ENCODE results near the gene PLXDC2. TPM values are rescaled to one million over a fixed set of nuclear protein-coding genes. Genes with fewer than 3 reads are reported as not detected.

The PLXDC2 gene
- total RNA-seq, 1 experiment from 2014 or later: 38.7 TPM

DNA sequence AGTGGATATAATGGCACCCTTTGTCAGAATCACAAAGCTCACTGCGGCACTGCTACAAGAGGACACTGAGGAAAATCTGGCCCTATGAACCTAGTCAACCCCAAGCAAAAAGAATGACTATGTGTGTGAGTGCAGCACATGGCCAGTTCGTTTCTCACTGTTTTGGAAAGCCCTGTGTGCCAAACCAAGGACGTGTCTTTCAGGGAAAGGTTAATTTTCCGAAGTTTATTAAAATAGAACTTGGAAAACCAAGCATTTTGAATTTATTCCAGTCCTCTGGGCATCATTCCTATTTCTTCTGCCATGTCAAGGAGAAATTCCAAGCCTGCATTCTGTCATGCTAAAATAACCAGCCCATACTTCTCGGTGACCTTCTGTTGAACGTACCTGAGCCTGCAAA, 471.8 kb downstream of the PLXDC2 start:
- Histone ChIP-seq H3K79me2 (ENCODE audit: insufficient read depth, low read length) (no peaks in the 10 kb centered on the region), H2AK5ac (ENCODE audit: insufficient read length, low read length) (no peak overlapping the region), H2BK12ac (ENCODE audit: insufficient read length, low read depth, low read length) (no peak overlapping the region), H2BK20ac (ENCODE audit: low read depth, low read length, poor library complexity, severe bottlenecking) (no peak overlapping the region), H3K27ac (ENCODE audit: insufficient read length, low read depth, low read length) (no peak overlapping the region), H4K91ac (ENCODE audit: insufficient read length, low read depth, low read length) (no peak overlapping the region), H3K4ac (ENCODE audit: low read depth, low read length) (no peak overlapping the region), H3K56ac (ENCODE audit: insufficient read length, low read depth, low read length) (no peak overlapping the region), H3K27me3 (ENCODE audit: insufficient read depth, low read length) (no peaks in the 10 kb centered on the region), H3K4me1 (ENCODE audit: insufficient read depth, low read length) (peaks cover 3% of the 10 kb centered on the region; the same call in 1 of the 2 replicates), H3K18ac (ENCODE audit: insufficient read length, low read depth, low read length) (no peak overlapping the region), H3K9me3 (ENCODE audit: control insufficient read depth, low read depth, low read length) (no peaks in the 10 kb centered on the region), H3T11ph (ENCODE audit: low read length) (no peak overlapping the region), H4K5ac (ENCODE audit: insufficient read length, low read depth, low read length) (no peak overlapping the region), H3K4me2 (ENCODE audit: insufficient read depth, insufficient read length, low read length) (no peak overlapping the region), H3K9ac (ENCODE audit: extremely low read depth, insufficient read length, low read length) (no peak overlapping the region), H4K8ac (replicated peaks; ENCODE audit: insufficient read length, low read depth, low read length) (no peak overlapping the region), H3K23ac (ENCODE audit: insufficient read length, low read depth, low read length) (no peak overlapping the region), H3K14ac (ENCODE audit: insufficient read depth, low read length) (no peak overlapping the region), H2BK120ac (ENCODE audit: low read depth, low read length, poor library complexity, severe bottlenecking) (no peak overlapping the region), H3K23me2 (ENCODE audit: insufficient read length, low read depth, low read length, poor library complexity, severe bottlenecking) (no peaks in the 10 kb centered on the region), H2BK15ac (ENCODE audit: low read depth, low read length) (no peak overlapping the region), H3K79me1 (ENCODE audit: insufficient read depth, low read depth, low read length, poor library complexity, severe bottlenecking) (no peaks in the 10 kb centered on the region), H2AFZ (ENCODE audit: low read length) (no peak overlapping the region), H4K20me1 (ENCODE audit: control insufficient read depth, insufficient read depth, insufficient read length) (no peaks in the 10 kb centered on the region), H2BK5ac (ENCODE audit: insufficient read length, low read length) (no peak overlapping the region)
- peaks cover 4 to 5% of the 10 kb centered on the region in 2 experiments for H3K4me1 Mint-ChIP-seq
- H3K27me3 Mint-ChIP-seq (ENCODE audit: low read depth): no peaks in the 10 kb centered on the region
- no peak for TF ChIP-seq CTCF (conservative IDR thresholded peaks at IDR 0.05)
- peaks cover 2 to 5% of the 10 kb centered on the region in 2 experiments; a peak in 3 of 5 replicates for H3K9me3 Mint-ChIP-seq
- H3K27ac Mint-ChIP-seq: no peak overlapping the region
- H3K4me3 Mint-ChIP-seq: no peak overlapping the region
- H3K36me3 Mint-ChIP-seq (ENCODE audit: insufficient read depth in 1 of 3, low read depth in 3 of 3): peaks cover 0 to 5% (median 2%) of the 10 kb centered on the region in 3 experiments; a peak in 4 of 7 replicates
- DNase-seq: no peak
- no CpG with 5 or more reads among the region's 6 CpGs for WGBS (ENCODE audit: extremely low coverage, insufficient read length, low lambda C conversion rate)

Data from H9 (cell line).